NOMO-1 treated with DMSO at 0.1 percent for 48 hours (cell line): ENCODE measurements around the gene LRCH1.
"Not testable (repeated sequence)": the region's sequence is repeated elsewhere in the genome, so short reads cannot be mapped to it uniquely, and the experiment has no call there.

Experiments used
- DNase-seq: peaks from one replicate; lab custom pipeline; 2025; ENCODE audit not compliant: unreplicated experiment; lab: John Stamatoyannopoulos, UW

The LRCH1 gene

DNA sequence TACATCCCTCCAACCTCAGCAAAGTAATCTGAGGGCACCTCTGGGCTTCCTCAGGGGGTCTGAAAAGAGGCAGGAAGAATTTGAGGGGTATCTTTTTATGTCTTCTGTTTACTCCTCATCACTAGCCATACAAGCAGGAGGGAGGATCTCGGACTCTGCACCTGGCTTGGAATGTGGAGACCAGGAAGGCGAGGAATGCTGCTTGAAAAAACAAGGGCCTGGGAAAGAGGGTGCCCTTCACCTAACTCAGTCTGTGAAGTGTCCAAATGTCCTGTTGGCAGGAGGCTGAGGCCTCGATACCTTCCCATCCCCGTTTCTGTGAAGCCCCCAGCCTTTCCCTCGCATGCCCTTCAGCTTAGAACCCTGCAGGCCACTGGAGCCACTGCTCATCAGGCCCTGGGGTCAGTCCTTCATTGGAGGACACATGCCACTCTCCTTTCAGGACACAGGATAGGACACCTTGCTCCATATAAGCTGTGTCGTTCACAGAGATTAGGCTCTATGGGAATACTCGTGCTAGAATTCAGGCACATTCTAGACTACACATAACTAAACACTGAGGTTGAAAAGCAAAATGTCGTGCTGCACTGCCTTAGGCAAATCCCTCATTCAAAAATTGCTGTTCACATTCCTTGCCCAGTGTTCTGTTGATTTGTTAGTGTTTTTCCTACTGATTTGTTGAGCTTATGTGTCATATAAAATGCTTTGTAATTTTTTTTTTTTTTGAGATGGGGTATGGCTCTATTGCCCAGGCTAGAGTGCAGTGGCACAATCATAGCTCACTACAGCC lies 194.3 kb downstream of the LRCH1 start:
- no peak for DNase-seq

DNA sequence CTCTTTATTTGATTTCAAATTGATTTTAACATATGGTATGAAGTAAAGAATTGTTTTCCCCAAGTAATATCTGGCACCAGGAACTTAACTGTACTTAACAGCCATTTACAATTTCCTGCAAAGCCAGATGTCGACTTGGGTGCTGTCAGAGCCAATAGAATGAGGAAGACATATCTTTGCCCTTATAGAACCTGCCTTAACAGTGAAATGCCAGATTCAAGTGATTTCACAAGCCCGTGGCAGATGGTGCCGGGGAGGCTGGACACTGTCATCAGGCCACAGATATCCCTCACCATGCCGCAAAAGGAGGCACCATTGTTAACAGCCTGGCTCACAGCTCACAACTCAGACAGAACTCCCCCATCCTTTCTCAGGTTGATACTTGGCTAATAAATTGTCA lies 195.3 kb downstream of the LRCH1 start:
- peak; percentile 68 for DNase-seq

DNA sequence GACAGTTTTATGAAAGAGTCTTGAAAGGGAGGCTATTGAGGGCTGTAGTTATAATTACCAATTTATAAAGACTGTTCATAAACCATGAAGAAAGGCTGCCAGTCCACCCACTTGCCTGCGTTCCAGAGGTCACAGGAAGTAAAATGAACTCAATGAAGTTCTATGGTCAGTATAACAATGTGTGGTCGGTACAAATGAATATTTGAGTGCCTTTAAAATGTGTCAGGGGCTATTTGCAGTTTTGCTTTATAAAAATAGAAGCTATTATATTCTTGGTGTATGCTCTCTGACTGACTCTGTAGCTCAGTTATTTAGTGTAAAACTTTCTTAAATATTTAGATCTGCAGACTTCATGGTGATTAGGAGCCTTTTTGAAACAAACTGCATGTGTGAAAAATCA lies 197.0 kb downstream of the LRCH1 start:
- DNase-seq, result no peak

- DNase-seq, result peak; percentile 99
Measured at GRCh38 chr13:46751811-46752635, 199.1 kb downstream of the LRCH1 start.

GRCh38 chr13:46753137-46753536 lies 200.2 kb downstream of the LRCH1 start:
- DNase-seq, result no peak

DNA sequence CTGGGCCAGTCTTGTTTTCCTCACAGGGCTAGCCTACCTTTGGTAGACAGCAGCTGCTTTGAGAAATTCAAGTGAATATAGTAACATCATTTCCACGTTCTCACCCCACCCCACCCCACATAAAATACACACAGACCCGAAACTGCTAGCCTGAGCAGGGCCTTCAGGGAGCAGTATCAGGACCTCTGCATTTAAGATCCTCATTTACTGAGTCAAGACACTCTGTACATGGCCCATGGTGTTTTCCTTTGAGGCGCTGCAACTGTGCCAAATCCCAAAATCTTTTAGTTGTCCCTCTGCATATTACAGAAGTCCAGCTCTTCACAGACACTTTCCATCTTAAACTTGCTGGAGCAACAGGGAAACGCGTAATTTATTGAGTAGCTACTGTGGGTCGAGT lies 200.9 kb downstream of the LRCH1 start:
- no peak for DNase-seq

DNA sequence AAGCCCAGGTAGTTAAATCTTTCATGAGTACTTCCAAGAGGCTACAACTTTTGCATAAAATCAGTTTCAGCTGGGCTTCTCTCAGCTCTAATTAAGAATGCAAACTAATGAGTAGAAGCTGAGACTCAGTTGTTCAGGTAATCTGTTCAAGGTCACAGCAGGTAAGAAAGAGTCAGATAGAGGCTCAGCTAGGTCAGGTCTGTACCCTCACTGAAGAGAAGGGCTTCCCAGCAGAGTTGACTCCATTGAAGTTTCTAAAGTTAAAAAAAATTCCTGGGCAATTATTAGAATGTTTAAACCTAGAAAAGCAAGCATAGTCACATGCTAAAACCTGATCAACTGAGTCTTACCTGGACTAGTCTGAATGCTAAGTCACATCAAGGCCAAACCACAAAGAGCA lies 201.8 kb downstream of the LRCH1 start:
- DNase-seq, result no peak

- not testable (repeated sequence) for DNase-seq
Measured at GRCh38 chr13:46755508-46755907, 202.5 kb downstream of the LRCH1 start.

DNA sequence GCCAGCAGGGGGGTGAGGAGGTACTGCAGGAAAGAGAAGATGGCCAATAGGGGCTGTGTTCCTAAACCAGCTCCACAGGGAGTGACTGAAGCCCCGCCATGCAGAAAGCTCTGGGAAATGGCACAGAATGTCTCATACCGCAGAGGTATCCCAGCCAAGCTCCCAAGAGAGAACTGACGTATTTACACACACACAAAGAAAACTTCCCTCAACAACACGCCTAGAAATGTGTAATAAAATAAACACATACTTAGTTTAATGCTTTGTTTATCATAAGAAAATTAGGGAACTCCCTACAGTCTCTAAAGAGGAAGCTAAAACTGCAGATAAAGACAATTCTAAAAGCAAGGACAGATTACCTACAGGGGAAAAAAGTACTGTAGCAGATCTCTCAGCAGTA lies 204.0 kb downstream of the LRCH1 start:
- DNase-seq, result peak; percentile 67

DNA sequence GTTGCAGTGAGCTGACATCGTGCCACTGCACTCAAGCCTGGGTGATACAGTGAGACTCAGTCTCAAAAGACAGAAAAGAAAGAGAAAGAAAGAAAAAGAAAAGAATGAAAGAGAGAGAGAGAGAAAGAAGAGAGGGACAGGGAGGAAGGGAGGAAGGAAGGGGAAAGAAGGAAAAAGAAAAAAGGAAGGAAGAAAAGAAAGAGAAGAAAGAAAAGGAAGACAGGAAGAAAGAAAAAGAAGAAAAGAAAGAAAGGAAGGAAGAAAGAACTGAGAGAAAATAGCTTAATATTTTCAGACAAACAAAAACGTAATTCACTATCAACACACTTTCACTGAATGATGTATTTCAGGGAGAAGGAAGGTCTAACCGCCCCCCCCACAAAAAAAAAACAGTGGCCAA lies 204.7 kb downstream of the LRCH1 start:
- DNase-seq, result no peak

DNA sequence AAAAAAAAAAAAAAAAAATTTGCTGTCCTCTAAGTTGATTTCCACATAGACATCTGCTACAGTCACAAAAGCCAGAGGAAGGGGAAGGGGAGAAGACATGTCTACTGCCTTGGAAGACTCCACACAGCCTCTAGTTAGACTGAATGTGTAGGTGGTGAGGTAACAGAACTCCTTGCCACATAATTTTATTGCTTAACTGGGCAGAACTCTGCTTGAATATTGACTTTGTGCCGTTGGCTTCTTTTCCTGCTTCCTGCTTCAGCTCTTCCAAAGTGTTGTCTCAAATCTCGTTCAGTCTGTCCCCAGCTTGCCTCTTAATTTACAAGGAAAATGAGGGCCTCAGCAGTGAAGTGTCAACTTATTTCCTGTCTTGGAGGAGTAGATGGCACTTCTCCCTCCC lies 206.9 kb downstream of the LRCH1 start:
- peak; percentile 77 for DNase-seq

GRCh38 chr13:46761174-46761573 lies 208.2 kb downstream of the LRCH1 start:
- no peak for DNase-seq

DNA sequence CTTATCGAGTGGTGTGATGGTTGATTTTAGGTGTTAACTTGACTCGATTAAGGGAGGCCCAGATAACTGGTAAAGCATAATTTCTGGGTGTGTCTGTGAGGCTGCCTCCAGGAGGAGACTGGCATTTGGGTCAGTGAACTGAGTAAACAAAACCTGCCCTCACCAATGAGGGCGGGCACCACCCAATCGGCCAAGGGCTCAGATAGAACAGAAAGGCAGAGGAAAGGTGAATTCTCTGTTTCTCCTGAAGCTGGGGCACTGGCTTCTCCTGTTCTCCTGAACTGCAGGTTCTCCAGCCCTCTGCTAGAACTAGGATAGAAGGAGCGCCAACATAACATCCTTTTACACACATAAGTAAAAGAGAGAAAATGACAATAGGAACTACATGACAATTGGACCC lies 208.9 kb downstream of the LRCH1 start:
- DNase-seq, result no peak

DNA sequence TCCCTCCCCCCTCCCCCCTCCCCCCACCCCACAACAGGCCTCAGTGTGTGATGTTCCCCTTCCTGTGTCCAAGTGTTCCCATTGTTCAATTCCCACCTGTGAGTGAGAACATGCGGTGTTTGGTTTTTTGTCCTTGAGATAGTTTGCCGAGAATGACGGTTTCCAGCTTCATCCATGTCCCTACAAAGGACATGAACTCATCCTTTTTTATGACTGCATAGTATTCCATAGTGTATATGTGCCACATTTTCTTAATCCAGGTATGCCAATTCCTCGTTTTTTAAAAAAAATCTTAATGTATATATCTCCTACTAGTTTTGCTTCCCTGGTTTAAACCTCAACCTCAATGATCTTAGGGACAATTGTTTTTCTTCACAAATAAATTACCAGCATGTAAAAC lies 217.0 kb downstream of the LRCH1 start:
- not testable (repeated sequence) for DNase-seq

DNA sequence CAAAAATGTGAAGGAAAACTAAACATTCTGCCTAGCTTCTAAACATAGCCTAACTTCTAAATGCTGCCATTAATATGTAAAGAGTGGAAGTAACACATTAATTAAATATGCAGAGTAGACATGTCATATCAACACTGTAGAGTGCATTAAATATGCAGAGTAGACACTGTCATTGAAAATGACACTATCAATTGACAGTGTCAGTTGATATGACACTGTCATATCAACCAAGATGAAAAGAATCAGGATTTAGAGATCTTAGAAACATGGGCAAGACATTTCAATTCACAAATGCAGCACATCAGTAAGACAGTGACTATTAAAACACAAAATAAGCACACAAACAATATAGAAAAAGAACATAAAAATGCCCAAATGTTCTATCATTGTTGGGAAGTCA lies 218.7 kb downstream of the LRCH1 start:
- no peak for DNase-seq

- no peak for DNase-seq
Measured at GRCh38 chr13:46773541-46773940, 220.6 kb downstream of the LRCH1 start.

DNA sequence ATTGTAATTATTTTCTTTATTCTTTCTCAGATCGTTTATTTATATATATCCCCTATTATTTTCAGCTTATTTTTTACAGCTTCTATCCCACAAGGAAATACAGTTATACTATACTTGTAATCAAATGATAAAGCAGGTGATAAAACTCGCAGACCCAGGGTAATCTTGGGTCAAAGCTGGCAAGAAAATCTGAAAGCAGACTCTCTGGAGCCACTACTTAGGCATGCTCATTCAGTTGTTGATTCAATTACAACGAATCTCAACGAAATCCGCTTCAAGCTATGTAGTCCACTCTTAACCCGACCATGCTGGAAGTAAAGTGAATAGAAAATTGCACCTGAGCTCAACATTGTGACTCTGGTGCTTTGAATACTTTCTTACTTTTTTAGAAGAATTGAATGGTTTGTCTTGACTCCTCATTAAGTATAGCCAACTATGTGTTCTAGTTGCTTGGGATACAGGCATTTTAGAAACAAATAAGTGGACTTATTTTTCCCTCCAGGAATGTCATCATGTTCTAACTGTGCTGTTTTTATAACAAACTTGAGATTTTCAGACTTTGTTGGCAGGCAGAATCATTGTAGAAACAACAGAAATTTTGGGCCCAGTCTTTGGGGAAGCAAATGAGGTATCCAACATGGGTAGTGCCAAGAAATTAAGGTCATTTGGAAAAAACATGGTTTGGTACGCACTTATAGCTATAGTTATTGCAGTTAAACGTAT lies 222.6 kb downstream of the LRCH1 start:
- no peak for DNase-seq

DNA sequence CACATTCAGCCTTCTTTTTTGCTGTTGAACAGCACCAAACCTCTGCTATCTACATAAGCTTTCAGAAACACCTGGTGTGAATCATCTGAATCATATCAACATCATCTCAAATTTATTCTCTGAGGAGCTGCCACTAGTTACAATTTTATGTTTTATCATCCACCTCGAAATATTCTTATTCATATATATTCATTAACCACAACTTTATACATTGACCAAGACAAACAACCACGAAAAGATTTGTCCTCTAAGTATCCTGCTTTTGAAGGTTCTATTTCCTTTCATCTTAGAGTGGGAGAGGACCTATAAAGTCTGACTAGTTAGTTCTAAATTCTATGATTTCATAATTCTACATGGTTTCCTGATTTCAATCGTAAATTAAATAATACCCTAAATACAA lies 225.1 kb downstream of the LRCH1 start:
- DNase-seq, result no peak

GRCh38 chr13:46778890-46779289 lies 225.9 kb downstream of the LRCH1 start:
- no peak for DNase-seq

- no peak for DNase-seq
Measured at GRCh38 chr13:46782066-46782465, 229.1 kb downstream of the LRCH1 start.

DNA sequence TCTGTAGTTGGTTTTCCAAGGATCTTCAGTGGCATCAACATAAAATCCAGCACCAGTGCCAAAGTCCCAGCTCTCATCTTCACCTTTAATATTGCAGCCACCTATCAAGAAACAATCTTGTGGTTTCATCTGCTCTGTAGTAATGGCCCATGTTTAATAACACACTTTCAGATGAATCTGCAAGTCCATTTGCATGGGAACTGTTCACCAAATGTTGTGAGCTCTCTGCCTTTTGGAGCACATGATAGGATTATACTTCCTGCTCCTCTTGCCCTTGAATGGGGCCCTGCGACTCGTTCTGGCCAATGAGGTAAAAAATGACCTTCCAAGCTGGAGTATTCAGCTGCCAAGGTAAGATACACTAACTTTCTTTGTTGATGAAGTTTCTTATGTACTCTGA lies 229.7 kb downstream of the LRCH1 start:
- DNase-seq, result no peak

- DNase-seq, result no peak
Measured at GRCh38 chr13:46783504-46783903, 230.5 kb downstream of the LRCH1 start.
